Nucleus accumbens (tissue), 56 donors: Measurements from ENCODE around the gene PHF21B.
"Not testable (repeated sequence)": the region's sequence is repeated elsewhere in the genome, so short reads cannot be mapped to it uniquely, and the experiment has no call there.

Experiments used
- DNase-seq, 56 donors: peaks; one replicate each; lab custom pipeline; 2025; lab: John Stamatoyannopoulos, UW

The PHF21B gene

GRCh38 chr22:44904492-44905152 is 105.2 kb downstream of the PHF21B start:
- not testable (repeated sequence) for DNase-seq

- DNase-seq, result not testable (repeated sequence)
Observed at GRCh38 chr22:44903164-44903563, 106.6 kb downstream of the PHF21B start.

DNA sequence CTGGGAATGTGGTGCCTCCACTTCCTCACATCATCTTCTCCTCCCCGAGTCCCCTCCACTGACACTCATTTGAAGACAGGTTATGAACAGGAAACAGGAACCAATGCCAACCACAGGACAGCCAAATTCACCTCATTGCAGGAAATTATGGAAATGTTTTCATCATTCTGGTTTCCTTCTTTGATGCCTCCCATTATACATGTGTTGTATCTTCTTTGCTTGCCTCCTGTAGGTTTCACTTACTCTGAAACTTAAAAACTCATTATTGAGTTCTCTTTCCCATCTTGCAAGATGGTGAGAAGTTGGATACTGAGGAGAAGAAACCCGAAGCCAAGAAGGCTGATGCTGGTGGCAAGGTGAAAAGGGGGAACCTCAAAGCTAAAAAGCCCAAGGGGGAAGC is 108.5 kb downstream of the PHF21B start:
- no peak for DNase-seq

DNA sequence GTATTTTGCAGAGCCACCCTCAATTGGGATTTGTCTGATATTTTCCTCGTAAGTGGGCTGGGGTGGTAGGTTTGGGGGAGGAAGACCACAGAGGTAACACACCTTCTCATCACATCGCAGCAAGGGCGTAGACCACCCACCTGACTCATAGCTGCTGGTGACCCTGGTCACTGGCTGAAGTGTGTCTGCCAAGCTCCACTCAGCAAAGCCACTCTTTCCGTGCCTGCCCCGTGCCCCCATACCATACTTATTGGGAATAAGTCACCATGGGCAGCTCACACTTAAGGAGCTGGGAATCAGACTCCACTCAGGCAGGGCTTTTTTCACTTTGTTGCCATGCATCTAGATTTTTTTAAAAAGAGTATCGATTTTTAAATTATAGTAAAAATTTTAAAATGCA is 111.6 kb downstream of the PHF21B start:
- no peak for DNase-seq

GRCh38 chr22:44895296-44896055 is 114.3 kb downstream of the PHF21B start:
- DNase-seq, result no peak

- DNase-seq, result no peak
Observed at GRCh38 chr22:44894782-44895181, 115.0 kb downstream of the PHF21B start.

DNA sequence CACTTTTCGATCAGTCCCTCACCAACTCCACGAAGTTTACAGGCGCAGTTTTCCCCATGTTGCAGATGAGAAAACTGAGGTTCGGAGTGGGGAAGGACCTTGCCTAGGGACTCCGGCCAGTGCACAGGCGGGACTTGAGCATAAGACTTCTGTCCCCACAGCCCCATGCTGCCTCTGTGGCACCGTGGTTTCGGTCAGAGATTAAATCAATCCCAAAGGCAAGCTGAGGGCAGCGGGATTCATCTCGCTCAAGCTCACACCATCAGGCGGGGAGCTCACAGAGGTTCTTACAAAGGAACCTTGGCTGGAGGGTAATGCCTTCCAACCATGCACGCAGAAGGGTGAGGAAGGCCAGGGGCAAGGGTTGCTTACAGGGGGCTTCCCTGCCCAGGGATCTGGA is 115.5 kb downstream of the PHF21B start:
- no peak for DNase-seq

- DNase-seq, result no peak
Observed at GRCh38 chr22:44893731-44894080, 116.1 kb downstream of the PHF21B start.

DNA sequence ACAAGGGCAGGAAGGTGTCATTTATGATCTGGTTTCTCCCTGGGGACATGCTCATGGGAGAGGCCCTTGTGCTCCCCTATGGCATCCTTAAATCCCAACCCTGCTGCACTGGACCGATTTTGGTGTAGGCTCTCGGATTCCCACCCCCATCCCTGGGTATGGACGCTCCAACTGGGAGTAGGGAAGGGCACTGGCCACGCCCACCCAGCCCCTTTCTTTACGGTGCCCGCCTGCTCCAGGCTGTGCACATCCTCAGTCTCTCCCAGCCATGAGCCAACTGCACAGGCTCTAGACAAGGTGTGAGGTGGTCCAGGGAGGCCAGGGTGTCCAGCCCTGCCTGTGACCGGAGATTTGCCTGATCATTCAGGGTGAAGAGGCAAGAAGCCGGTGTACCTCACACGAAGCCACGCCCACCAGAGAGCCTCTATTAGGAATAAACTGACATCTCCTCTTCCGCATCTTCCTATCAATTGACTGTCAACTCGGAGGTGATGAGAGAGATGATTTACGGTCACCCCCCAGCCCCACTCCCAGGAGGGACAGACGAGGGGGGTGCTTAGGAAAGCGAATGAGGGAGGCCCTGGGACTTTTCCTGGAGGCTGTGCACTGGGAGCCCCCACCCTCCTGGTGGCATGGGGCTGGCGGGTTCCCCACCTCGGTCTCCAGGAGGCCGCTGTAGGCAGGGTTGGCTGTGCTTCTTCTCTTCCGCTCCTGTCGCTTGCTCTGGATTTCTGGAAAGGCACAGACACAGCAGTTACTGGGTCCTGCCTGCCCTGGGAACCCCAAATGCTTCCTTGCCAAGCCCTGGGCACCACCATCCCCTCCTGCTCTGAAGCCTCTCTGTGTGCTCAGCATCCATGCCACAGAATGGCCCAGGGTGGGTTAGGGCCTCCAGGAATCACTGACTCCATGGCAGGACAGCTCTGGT is 116.7 kb downstream of the PHF21B start:
- no peak for DNase-seq

- DNase-seq, result no peak
Observed at GRCh38 chr22:44892243-44892642, 117.6 kb downstream of the PHF21B start.

DNA sequence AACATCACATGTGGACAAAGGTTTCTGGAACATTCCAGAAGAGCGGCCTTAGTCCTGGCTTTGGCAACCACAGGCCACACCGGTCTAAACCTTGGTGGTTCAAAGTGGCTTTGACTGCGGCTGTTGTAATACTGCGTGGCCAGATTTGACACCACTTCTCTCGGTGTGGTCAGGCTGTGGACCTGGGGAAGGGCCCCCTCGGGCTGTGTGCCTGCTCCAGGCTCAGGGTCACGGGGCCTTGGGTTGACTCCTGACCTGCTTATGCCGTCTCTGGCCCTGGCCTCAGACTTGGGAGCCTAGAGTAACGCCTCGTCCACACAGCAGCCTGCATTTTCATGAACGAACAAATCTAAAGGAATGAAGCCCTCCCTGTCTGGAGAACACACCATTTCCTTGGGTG is 118.0 kb downstream of the PHF21B start:
- DNase-seq, result no peak

DNA sequence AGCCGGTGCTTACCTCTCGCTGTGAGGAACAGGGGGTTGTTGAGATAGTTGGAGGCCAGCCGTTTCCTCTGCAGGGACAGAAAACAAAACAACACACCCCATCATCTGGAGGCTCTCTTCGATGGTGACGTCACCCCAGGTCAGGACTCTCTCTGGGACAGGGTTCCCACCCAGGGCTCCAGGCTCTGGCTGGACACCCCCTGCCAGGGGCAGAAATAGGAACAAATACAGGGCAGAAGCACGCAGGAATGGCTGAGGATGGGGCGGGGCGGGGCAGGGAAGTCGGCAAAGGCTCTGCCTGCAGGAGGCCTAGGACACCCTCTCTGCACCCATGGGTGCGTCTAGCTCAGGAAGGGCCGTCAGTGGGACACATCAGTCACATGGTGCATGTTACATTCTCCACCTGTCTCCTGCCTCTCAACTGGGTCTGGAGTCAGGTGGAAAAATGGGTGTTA is 118.5 kb downstream of the PHF21B start:
- DNase-seq, result no peak

- no peak for DNase-seq
Observed at GRCh38 chr22:44890416-44891292, 119.2 kb downstream of the PHF21B start.

- DNase-seq, result no peak
Observed at GRCh38 chr22:44889255-44889878, 120.4 kb downstream of the PHF21B start.

GRCh38 chr22:44888491-44889254 is 121.1 kb downstream of the PHF21B start:
- DNase-seq, result no peak

- DNase-seq, result no peak
Observed at GRCh38 chr22:44887941-44888366, 121.9 kb downstream of the PHF21B start.

GRCh38 chr22:44885806-44886360 is 123.9 kb downstream of the PHF21B start:
- DNase-seq, result no peak

DNA sequence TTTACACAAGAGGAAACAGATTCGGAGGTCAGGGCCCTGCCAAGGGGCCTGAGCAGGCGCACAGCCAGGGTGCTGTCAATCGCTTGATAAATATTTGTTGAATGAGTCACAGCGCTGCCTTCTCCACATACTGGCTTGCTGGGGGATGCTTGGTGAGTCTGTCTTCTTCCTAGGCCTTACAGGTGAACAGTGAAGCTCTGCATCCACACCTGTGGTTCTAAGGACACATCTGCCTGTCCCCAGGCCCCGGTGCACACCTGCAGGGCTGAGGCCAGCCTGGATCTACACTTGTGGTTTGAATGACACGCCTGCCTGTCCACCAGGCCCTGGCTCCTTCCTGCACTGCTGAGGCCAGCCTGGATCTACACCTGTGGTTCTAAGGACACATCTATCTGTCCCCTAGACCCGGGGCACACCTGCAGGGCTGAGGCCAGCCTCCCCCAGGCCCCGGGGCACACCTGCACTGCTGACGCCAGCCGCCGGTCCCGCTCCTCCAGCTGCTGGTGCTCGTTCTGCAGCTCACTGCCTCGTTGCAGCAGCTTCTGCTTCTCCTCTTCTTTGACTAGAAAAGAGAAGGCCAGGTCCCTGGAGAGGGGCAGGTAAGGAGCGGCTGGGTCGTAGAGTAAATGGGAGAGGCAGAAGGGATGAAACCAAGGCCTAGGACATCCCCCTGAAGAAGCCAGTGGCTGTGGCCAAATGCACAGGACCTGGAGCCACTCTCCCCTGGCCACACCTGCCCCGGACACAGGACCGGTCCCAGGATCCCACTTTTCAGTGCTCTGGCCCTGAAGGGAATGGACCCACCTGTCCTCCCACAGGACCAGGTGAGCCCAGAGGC is 124.6 kb downstream of the PHF21B start:
- DNase-seq, result no peak
